GM21447 (cell line): Measurements from ENCODE around the gene SUPT20HL1.
"Not testable (repeated sequence)": the region's sequence is repeated elsewhere in the genome, so short reads cannot be mapped to it uniquely, and the experiment has no call there.

Source experiments
- ATAC-seq: cut with Tn5 transposase; IDR thresholded peaks from one replicate; pipeline ENCODE4 v1.9.1; 2021; ENCODE audit not compliant: unreplicated experiment

The SUPT20HL1 gene

GRCh38 chrX:24360272-24360671 lies at the start of gene SUPT20HL1:
Gene SUPT20HL1, plus strand, starts transcription at chrX:24360639. Its CDS starts 2,122 bp downstream, at chrX:24362761.
- ATAC-seq: no peak

DNA sequence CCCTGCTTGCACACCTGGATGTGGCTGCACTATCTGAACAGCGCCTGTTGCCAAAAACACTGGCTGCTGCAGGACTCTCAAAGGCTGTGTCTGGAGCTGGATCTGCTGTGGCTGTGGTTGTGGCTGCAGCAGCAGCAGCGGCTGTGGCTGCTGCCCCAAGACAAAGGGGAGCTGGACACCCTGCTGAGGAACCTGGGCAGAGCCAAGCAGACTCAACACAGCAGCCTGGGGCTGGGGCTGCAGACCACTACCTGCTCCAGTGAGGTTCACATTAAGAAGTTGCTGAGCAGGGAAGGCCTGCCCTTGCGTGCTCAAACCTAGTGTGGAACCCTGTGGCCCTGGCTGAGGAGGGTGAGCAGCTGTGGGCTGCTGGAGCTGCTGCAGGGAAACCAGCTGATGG lies 49.5 kb upstream of the SUPT20HL1 start:
- not testable (repeated sequence) for ATAC-seq

- ATAC-seq: not testable (repeated sequence)
Measured at GRCh38 chrX:24311507-24312248, 48.8 kb upstream of the SUPT20HL1 start.

DNA sequence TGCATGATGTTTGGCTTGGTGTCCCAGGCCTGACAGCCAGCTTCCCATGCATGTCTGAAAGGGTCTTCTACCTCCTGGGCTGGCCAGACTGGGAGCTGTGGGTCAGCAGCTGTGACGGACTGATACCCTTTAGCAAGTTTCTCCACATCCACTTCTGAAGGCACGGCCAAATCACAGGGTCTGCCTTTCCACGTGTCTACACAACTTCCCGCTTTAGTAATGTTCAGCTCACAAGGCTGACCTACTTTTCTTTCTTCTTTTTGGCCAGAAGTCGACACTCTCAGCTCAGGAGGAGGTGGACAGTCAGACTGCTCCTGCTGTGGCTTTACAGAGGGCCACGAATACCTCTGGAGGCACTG lies 48.2 kb upstream of the SUPT20HL1 start:
- not testable (repeated sequence) for ATAC-seq

- no peak for ATAC-seq
Measured at GRCh38 chrX:24314019-24314635, 46.3 kb upstream of the SUPT20HL1 start, which contains the start of gene SUPT20HL2. Gene SUPT20HL2, minus strand, starts transcription at chrX:24314069. Its CDS starts 754 bp downstream, at chrX:24313315.

- no peak for ATAC-seq
Measured at GRCh38 chrX:24316111-24316510, 44.3 kb upstream of the SUPT20HL1 start.

GRCh38 chrX:24317567-24317966 lies 42.9 kb upstream of the SUPT20HL1 start:
- ATAC-seq: no peak

DNA sequence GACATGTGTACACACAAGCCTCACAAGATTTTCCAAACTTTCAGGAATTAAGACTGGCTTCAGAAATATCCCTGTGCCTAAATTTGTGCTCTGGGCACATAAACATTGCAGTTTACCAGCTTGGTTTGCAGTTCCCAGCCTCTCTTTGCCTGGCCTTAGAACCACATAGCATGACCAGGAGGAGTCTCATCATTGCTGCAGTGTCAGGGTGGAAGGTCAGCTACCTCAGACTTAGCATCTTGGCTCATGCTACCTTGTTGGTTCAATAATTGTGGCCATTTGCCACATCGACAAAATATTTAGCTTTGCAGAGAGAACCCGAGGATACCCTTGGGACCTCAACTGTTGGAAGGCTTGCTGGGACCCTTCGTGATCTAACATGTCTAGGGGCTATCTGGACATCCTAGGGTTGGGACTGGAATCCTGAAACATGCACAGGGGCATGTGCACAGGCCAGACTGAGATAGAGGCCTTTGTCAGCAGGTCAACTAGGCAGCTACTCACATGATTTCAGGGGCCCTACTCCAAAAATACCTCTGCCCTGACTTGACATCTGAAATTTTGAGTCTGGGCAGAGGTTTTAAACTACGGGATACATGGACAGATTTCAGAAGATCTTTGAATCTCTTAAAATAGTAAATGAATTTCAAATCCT lies 38.6 kb upstream of the SUPT20HL1 start:
- ATAC-seq: no peak

GRCh38 chrX:24325231-24325630 lies 35.2 kb upstream of the SUPT20HL1 start:
- no peak for ATAC-seq

GRCh38 chrX:24332878-24333277 lies 27.6 kb upstream of the SUPT20HL1 start:
- no peak for ATAC-seq

DNA sequence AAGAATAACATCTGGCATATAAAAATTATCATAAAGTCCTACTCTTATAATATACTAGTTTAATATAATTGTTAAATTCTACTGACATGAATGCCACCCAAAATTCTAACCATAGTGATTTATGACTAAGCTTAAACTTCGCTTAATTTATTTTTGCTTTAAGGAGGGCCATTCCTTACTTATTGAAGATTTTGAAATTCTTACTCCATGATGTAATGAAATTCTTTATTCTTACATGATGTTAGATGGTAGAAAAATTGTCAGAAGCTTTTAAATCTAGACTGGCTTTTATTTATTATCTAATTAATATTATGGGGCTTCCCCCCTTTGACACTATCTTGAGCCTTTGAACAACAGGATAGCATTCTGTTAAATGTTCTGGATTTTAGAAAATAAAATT lies 27.1 kb upstream of the SUPT20HL1 start:
- ATAC-seq: no peak

GRCh38 chrX:24334461-24334860 lies 26.0 kb upstream of the SUPT20HL1 start:
- ATAC-seq: no peak

DNA sequence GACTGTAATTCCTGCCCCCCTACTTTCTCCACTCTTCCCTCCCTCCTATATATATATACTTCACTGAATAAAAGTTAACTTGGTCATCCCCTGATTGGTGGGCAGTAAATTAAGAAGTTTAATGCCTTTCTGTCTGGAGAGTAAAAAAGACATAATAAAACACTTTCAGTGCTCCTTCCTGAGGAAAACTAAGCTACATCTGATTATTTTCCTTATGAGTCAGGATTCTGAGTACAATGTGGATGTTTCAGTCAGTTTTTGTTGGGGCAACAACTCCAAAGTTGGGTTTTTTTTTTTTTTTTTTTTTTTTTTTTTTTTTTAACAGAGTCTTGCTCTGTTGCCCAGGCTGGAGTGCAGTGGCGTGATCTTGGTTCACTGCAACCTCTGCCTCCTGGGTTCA lies 24.6 kb upstream of the SUPT20HL1 start:
- no peak for ATAC-seq

DNA sequence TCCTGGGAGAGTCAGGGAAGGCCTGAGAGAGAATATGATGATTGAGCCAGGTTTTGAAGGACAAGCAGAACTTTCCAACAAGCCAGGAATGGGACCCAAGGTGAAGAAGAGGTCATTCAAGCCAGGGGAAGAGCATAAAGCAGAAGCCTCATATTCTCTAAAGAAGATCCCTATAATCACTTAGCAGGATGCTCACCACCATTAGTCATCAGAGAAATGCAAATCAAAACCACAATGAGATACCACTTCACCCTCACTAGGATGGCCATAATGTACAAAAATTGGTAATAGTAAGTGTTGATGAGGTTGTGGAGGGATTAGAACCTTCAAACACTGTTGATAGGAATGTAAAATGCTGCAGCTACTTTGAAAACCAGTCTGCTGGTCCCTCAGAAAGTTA lies 20.5 kb upstream of the SUPT20HL1 start:
- ATAC-seq: no peak

GRCh38 chrX:24340501-24340900 lies 19.9 kb upstream of the SUPT20HL1 start:
- ATAC-seq: no peak

- no peak for ATAC-seq
Measured at GRCh38 chrX:24341795-24342194, 18.6 kb upstream of the SUPT20HL1 start.

- peak; percentile 90 for ATAC-seq
Measured at GRCh38 chrX:24343719-24344118, 16.7 kb upstream of the SUPT20HL1 start.

DNA sequence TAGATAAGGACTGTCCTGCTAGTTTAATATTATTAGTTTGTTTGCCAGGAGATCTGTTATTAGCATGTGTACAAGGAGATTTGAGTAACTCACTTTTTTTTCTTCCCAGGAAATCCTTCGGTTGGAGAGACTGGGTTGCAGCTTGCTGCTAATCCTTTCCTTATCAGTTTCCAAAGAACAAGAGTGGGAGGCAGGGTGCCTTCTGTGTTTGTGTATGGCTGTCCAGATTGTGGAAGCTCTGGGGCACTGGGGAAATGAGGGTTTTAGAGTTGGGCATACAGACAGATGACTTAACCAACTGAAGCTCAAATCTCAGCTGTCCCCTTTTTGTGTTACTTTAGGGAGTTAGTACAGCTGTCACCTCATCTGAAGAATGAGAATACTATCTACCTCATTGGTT lies 12.6 kb upstream of the SUPT20HL1 start:
- no peak for ATAC-seq

GRCh38 chrX:24350217-24350616 lies 10.2 kb upstream of the SUPT20HL1 start:
- ATAC-seq: no peak

- ATAC-seq: no peak
Measured at GRCh38 chrX:24355095-24355494, 5.3 kb upstream of the SUPT20HL1 start.

- ATAC-seq: no peak
Measured at GRCh38 chrX:24357106-24357505, 3.3 kb upstream of the SUPT20HL1 start.
